ENCODE results near the gene MRPL46. TPM values are rescaled to one million over a fixed set of nuclear protein-coding genes. Genes with fewer than 3 reads are reported as not detected.

The MRPL46 gene
- total and polyA plus RNA-seq, 2 of the 13 experiments (the other 11 are each of a cell fraction or from before 2014, with no cell fraction given): 62.9 to 79.2 TPM

- POLR2A ChIA-PET: no interaction called here
- no peak for TF ChIP-seq NFRKB (IDR thresholded peaks at IDR 0.05)
- no peak for TF ChIP-seq ZNF839 (CRISPR knock-in tag; IDR thresholded peaks at IDR 0.05; ENCODE audit: borderline replicate concordance)
- no peak for TF ChIP-seq POLR2A (IDR thresholded peaks at IDR 0.05; ENCODE audit: insufficient read depth in 1 of 2, low read depth in 2 of 2, low read length in 2 of 2)
- TF ChIP-seq, protein P1, sequence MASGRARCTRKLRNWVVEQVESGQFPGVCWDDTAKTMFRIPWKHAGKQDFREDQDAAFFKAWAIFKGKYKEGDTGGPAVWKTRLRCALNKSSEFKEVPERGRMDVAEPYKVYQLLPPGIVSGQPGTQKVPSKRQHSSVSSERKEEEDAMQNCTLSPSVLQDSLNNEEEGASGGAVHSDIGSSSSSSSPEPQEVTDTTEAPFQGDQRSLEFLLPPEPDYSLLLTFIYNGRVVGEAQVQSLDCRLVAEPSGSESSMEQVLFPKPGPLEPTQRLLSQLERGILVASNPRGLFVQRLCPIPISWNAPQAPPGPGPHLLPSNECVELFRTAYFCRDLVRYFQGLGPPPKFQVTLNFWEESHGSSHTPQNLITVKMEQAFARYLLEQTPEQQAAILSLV (CRISPR knock-in tag; IDR thresholded peaks at IDR 0.05; ENCODE audit: borderline replicate concordance): no peak
- Histone ChIP-seq H3K27me3 (ENCODE audit: control insufficient read depth in 1 of 2, insufficient read depth in 2 of 2, low read length in 2 of 2) (peaks cover 0 to 10% of the 10 kb centered on the region in 2 experiments; a peak in 2 of 5 replicates), H3K4me3 (replicated peaks in 1 of 3; ENCODE audit: insufficient read depth in 1 of 3, low read depth in 2 of 3, low read length in 3 of 3) (no peak overlapping the region), H3K9ac (ENCODE audit: insufficient read depth, low read depth, low read length) (no peak overlapping the region), H3K4me1 (ENCODE audit: insufficient read depth, low read length) (no peaks in the 10 kb centered on the region), H3K9me3 (ENCODE audit: low read length) (no peaks in the 10 kb centered on the region), H2AFZ (ENCODE audit: low read length) (no peak overlapping the region), H3K36me3 (replicated peaks in 1 of 2; ENCODE audit: control insufficient read depth in 1 of 2, insufficient read depth in 2 of 2, low read length in 2 of 2) (no peaks in the 10 kb centered on the region), H3K27ac (ENCODE audit: extremely low read length, insufficient read depth, low read length) (no peak overlapping the region), H3K79me2 (ENCODE audit: insufficient read depth, low read length) (no peaks in the 10 kb centered on the region), H4K20me1 (ENCODE audit: insufficient read depth, low read length) (no peaks in the 10 kb centered on the region), H3K4me2 (ENCODE audit: low read depth, low read length) (no peak overlapping the region)
- no peak for FAIRE-seq
- WGBS (ENCODE audit: low lambda C conversion rate): 60% methylated on average over 7 of the region's 7 CpGs
- no TSS peak for BruUV-seq (replicated peaks)
- no peak for ATAC-seq
- in situ Hi-C loops (cut with HindIII; ENCODE audit: extremely low pct_ligation_motif_present, low pct_unique_long_range_greater_than_20kb): no loop called here
- intact Hi-C loops (cut with micrococcal nuclease; ENCODE audit: unreplicated experiment): no loop called here
- CTCF ChIA-PET (ENCODE audit: low intra/inter-chr PET ratio, low total read pairs): no interaction called here
- no peak for DNase-seq (ENCODE audit: low spot score)
These were observed 34.0 kb downstream of the MRPL46 start for GRCh38 chr15:88433046-88433685.

- Histone ChIP-seq H3K4me2 (ENCODE audit: low read depth, low read length) (no peak overlapping the region), H3K4me3 (replicated peaks in 1 of 3; ENCODE audit: insufficient read depth in 1 of 3, low read depth in 2 of 3, low read length in 3 of 3) (no peak overlapping the region), H3K36me3 (replicated peaks in 1 of 2; ENCODE audit: control insufficient read depth in 1 of 2, insufficient read depth in 2 of 2, low read length in 2 of 2) (no peaks in the 10 kb centered on the region), H3K9me3 (ENCODE audit: low read length) (no peaks in the 10 kb centered on the region), H3K27me3 (ENCODE audit: control insufficient read depth in 1 of 2, insufficient read depth in 2 of 2, low read length in 2 of 2) (peaks cover 0 to 18% of the 10 kb centered on the region in 2 experiments; a peak in 3 of 5 replicates), H3K9ac (ENCODE audit: insufficient read depth, low read depth, low read length) (no peak overlapping the region), H3K79me2 (ENCODE audit: insufficient read depth, low read length) (no peaks in the 10 kb centered on the region), H3K4me1 (ENCODE audit: insufficient read depth, low read length) (no peaks in the 10 kb centered on the region), H3K27ac (ENCODE audit: extremely low read length, insufficient read depth, low read length) (no peak overlapping the region), H4K20me1 (ENCODE audit: insufficient read depth, low read length) (no peaks in the 10 kb centered on the region), H2AFZ (ENCODE audit: low read length) (no peak overlapping the region)
- POLR2A ChIA-PET: no interaction called here
- FAIRE-seq (no peak), ATAC-seq (no peak), DNase-seq (ENCODE audit: low spot score) (no peak)
- no TSS peak for BruUV-seq (replicated peaks)
- intact Hi-C loops (cut with micrococcal nuclease; ENCODE audit: unreplicated experiment) (no loop called here), in situ Hi-C loops (cut with HindIII; ENCODE audit: extremely low pct_ligation_motif_present, low pct_unique_long_range_greater_than_20kb) (no loop called here)
- CTCF ChIA-PET (ENCODE audit: low intra/inter-chr PET ratio, low total read pairs): no interaction called here
- 74% methylated on average over 7 of the region's 10 CpGs for WGBS (ENCODE audit: low lambda C conversion rate)
- TF ChIP-seq DZIP1 (CRISPR knock-in tag; IDR thresholded peaks at IDR 0.05): no peak
- TF ChIP-seq, protein P2, sequence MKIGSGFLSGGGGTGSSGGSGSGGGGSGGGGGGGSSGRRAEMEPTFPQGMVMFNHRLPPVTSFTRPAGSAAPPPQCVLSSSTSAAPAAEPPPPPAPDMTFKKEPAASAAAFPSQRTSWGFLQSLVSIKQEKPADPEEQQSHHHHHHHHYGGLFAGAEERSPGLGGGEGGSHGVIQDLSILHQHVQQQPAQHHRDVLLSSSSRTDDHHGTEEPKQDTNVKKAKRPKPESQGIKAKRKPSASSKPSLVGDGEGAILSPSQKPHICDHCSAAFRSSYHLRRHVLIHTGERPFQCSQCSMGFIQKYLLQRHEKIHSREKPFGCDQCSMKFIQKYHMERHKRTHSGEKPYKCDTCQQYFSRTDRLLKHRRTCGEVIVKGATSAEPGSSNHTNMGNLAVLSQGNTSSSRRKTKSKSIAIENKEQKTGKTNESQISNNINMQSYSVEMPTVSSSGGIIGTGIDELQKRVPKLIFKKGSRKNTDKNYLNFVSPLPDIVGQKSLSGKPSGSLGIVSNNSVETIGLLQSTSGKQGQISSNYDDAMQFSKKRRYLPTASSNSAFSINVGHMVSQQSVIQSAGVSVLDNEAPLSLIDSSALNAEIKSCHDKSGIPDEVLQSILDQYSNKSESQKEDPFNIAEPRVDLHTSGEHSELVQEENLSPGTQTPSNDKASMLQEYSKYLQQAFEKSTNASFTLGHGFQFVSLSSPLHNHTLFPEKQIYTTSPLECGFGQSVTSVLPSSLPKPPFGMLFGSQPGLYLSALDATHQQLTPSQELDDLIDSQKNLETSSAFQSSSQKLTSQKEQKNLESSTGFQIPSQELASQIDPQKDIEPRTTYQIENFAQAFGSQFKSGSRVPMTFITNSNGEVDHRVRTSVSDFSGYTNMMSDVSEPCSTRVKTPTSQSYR (CRISPR knock-in tag; IDR thresholded peaks at IDR 0.05; ENCODE audit: borderline replicate concordance): no peak
- TF ChIP-seq ZSCAN22 (CRISPR knock-in tag; IDR thresholded peaks at IDR 0.05): no peak
- TF ChIP-seq, protein P3, sequence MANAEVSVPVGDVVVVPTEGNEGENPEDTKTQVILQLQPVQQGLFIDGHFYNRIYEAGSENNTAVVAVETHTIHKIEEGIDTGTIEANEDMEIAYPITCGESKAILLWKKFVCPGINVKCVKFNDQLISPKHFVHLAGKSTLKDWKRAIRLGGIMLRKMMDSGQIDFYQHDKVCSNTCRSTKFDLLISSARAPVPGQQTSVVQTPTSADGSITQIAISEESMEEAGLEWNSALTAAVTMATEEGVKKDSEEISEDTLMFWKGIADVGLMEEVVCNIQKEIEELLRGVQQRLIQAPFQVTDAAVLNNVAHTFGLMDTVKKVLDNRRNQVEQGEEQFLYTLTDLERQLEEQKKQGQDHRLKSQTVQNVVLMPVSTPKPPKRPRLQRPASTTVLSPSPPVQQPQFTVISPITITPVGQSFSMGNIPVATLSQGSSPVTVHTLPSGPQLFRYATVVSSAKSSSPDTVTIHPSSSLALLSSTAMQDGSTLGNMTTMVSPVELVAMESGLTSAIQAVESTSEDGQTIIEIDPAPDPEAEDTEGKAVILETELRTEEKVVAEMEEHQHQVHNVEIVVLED (CRISPR knock-in tag; IDR thresholded peaks at IDR 0.05; ENCODE audit: borderline replicate concordance): no peak
- TF ChIP-seq MXD3 (CRISPR knock-in tag; IDR thresholded peaks at IDR 0.05): no peak
These were observed 35.7 kb downstream of the MRPL46 start for GRCh38 chr15:88431441-88431840.
